Activated naive CD8-positive, alpha-beta T cell treated with anti-CD3 and anti-CD28 coated beads, Interleukin-2, amount 10 ng/mL, durations not matched to agents 7 days and 5 days (primary cell): Measurements from ENCODE around the gene LHFPL2. TPM values are rescaled to one million over a fixed set of nuclear protein-coding genes. Genes with fewer than 3 reads are reported as not detected.

ENCODE experiments used
- ATAC-seq: fragments of 150-1000 bp; cut with Tn5 transposase; one replicate; pipeline ENCODE4 v1.10.0; 2021; ENCODE audit warnings: low read depth, moderate library complexity
- POLR2A ChIA-PET: fragments of 350-600 bp; sonication (Branson Sonifier 250); formaldehyde crosslinking; loops from one replicate; lab custom pipeline; 2021; ENCODE audit warnings: antibody characterized with exemption; lab: Charles Lee
- DNase-seq: peaks from one replicate; pipeline ENCODE4 v3.0.0; 2021
- H3K27ac Mint-ChIP-seq: one replicate; pipeline ENCODE4 v1.8.0; 2022; ENCODE audit warnings: mild to moderate bottlenecking, mixed read lengths
- H3K27me3 Mint-ChIP-seq: one replicate; pipeline ENCODE4 v1.8.0; 2022; ENCODE audit warnings: mild to moderate bottlenecking, moderate library complexity, mixed read lengths
- H3K36me3 Mint-ChIP-seq: one replicate; pipeline ENCODE4 v1.8.0; 2021; ENCODE audit warnings: mild to moderate bottlenecking, mixed read lengths
- H3K4me1 Mint-ChIP-seq: one replicate; pipeline ENCODE4 v1.8.0; 2021; ENCODE audit warnings: mixed read lengths
- H3K4me3 Mint-ChIP-seq: one replicate; pipeline ENCODE4 v1.8.0; 2022; ENCODE audit warnings: mild to moderate bottlenecking, moderate library complexity, mixed read lengths
- H3K9me3 Mint-ChIP-seq: one replicate; pipeline ENCODE4 v1.8.0; 2021; ENCODE audit warnings: mixed read lengths
- total RNA-seq, 2 experiments: library from RNA; stranded (reverse); gene quantifications; one replicate each; pipeline ENCODE4 v1.2.3, GENCODE V29; 2021

The LHFPL2 gene
- total RNA-seq, 2 experiments from 2014 or later, result 2.4 to 2.8 TPM

- Mint-ChIP-seq H3K4me3 (no peak overlapping the region), H3K9me3 (no peaks in the 10 kb centered on the region), H3K27ac (no peak overlapping the region), H3K4me1 (peaks cover 9% of the 10 kb centered on the region), H3K27me3 (peaks cover 46% of the 10 kb centered on the region), H3K36me3 (no peaks in the 10 kb centered on the region)
- POLR2A ChIA-PET, result no interaction called here
- DNase-seq (no peak), ATAC-seq (no peak)
These were observed 3.8 kb downstream of the LHFPL2 start for GRCh38 chr5:78644741-78645300.

DNA sequence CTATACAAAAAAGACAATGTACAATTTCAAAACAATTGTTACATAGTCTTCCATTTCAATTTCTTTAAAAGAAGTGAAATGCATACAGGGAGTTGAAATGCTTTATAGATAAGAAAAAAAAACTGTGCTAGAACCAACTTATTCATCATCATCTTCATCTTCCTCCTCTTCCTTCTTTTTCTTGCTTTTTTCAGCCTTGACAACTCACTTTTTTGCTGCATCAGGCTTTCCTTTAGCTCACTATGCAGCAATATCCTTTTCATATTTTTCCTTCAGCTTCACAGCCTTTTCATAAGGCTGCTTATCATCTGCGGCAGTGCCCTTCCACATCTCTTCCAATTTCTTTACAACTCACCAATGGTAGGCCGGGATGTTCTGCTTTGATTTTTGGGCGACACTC is 4.4 kb downstream of the LHFPL2 start:
- Mint-ChIP-seq H3K4me1 (peaks cover 9% of the 10 kb centered on the region), H3K27ac (no peak overlapping the region), H3K9me3 (no peaks in the 10 kb centered on the region), H3K4me3 (no peak overlapping the region), H3K27me3 (peaks cover 45% of the 10 kb centered on the region), H3K36me3 (no peaks in the 10 kb centered on the region)
- ATAC-seq, result no peak
- no peak for DNase-seq
- POLR2A ChIA-PET, result no interaction called here

GRCh38 chr5:78642701-78643100 is 5.9 kb downstream of the LHFPL2 start:
- H3K9me3 Mint-ChIP-seq, result no peaks in the 10 kb centered on the region
- DNase-seq (no peak), ATAC-seq (no peak)
- peaks cover 9% of the 10 kb centered on the region for H3K4me1 Mint-ChIP-seq
- H3K36me3 Mint-ChIP-seq, result no peaks in the 10 kb centered on the region
- no peak overlapping the region for H3K4me3 Mint-ChIP-seq
- H3K27ac Mint-ChIP-seq, result no peak overlapping the region
- POLR2A ChIA-PET, result no interaction called here
- peaks cover 42% of the 10 kb centered on the region for H3K27me3 Mint-ChIP-seq

- POLR2A ChIA-PET, result no interaction called here
- H3K9me3 Mint-ChIP-seq, result no peaks in the 10 kb centered on the region
- peaks cover 26% of the 10 kb centered on the region for H3K27me3 Mint-ChIP-seq
- no peak overlapping the region for H3K27ac Mint-ChIP-seq
- H3K4me1 Mint-ChIP-seq, result no peaks in the 10 kb centered on the region
- ATAC-seq (no peak), DNase-seq (no peak)
- H3K4me3 Mint-ChIP-seq, result no peak overlapping the region
- no peaks in the 10 kb centered on the region for H3K36me3 Mint-ChIP-seq
These were observed 7.7 kb downstream of the LHFPL2 start for GRCh38 chr5:78640662-78641474.

DNA sequence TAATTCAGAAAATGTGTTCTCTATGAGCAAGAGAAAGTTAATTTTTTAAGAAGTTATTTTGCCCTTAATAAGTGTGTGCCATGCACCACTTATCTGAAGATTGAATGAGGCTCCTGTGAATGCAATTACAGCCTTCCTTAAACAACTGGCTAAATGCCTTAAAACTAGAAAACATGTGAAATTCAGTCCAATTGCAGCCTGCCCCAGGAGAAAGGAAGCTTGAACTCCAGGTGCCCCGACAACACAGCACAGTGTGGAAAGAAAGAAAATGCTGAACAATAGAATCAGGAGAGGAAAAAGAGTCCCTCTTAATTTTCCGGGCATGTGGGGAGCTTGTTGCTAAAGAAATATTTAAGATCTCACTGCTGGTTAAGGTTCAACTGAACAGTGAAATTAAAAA is 8.8 kb downstream of the LHFPL2 start:
- ATAC-seq, result no peak
- Mint-ChIP-seq H3K9me3 (no peaks in the 10 kb centered on the region), H3K4me1 (no peaks in the 10 kb centered on the region), H3K4me3 (no peak overlapping the region), H3K27ac (no peak overlapping the region), H3K36me3 (no peaks in the 10 kb centered on the region), H3K27me3 (peaks cover 17% of the 10 kb centered on the region)
- POLR2A ChIA-PET, result no interaction called here
- no peak for DNase-seq

- H3K4me1 Mint-ChIP-seq, result no peaks in the 10 kb centered on the region
- H3K27ac Mint-ChIP-seq, result no peak overlapping the region
- H3K9me3 Mint-ChIP-seq, result no peaks in the 10 kb centered on the region
- no peak for DNase-seq
- H3K4me3 Mint-ChIP-seq, result no peak overlapping the region
- H3K27me3 Mint-ChIP-seq, result peaks cover 13% of the 10 kb centered on the region
- no peak for ATAC-seq
- POLR2A ChIA-PET, result no interaction called here
- H3K36me3 Mint-ChIP-seq, result no peaks in the 10 kb centered on the region
These were observed 9.5 kb downstream of the LHFPL2 start for GRCh38 chr5:78638973-78639669.

DNA sequence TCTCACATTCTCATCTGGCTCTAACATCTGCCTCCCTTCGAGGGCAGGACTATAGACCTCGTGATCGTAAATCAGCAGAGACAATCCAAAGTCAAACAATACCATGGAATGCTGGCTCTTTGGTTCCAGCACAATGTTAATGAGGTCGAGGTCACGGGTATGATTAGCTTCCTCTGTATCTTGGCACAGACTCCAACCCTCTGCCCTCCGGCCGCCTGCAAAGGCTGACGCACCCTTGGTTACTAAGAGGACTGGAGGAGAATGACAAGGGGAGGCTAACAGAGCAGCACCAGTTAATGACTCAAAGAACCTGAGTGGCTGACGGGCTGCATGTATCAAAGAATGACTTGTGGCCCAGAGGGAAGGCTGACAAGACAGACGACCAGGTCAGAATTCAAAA is 10.1 kb downstream of the LHFPL2 start:
- DNase-seq (no peak), ATAC-seq (no peak)
- Mint-ChIP-seq H3K9me3 (no peaks in the 10 kb centered on the region), H3K27me3 (peaks cover 13% of the 10 kb centered on the region), H3K4me1 (no peaks in the 10 kb centered on the region), H3K27ac (no peak overlapping the region), H3K4me3 (no peak overlapping the region), H3K36me3 (no peaks in the 10 kb centered on the region)
- POLR2A ChIA-PET, result no interaction called here

DNA sequence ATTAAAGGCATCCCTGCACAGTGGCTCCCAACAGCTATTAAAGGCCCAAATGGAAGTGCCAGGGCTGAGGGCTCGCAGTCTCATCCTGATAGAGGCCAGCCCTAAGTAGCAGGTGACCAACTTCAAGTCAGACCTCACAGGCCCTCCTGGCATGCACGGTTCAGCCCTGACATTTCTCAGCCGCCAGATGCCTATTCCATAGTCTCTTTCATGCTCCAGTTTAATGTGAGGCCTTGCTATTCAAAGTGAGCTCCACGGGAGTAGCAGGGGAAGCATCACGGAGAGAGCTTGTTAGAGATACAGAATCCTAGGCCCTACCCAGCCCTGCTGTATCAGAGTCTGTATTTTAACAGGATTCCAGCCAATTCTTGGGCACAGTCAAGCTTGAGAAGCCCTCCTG is 11.1 kb downstream of the LHFPL2 start:
- DNase-seq (no peak), ATAC-seq (no peak)
- POLR2A ChIA-PET, result no interaction called here
- H3K27ac Mint-ChIP-seq, result no peak overlapping the region
- no peak overlapping the region for H3K4me3 Mint-ChIP-seq
- H3K4me1 Mint-ChIP-seq, result no peaks in the 10 kb centered on the region
- H3K36me3 Mint-ChIP-seq, result no peaks in the 10 kb centered on the region
- H3K9me3 Mint-ChIP-seq, result no peaks in the 10 kb centered on the region
- peaks cover 10% of the 10 kb centered on the region for H3K27me3 Mint-ChIP-seq

- POLR2A ChIA-PET, result no interaction called here
- H3K27me3 Mint-ChIP-seq, result peaks cover 15% of the 10 kb centered on the region
- H3K36me3 Mint-ChIP-seq, result no peaks in the 10 kb centered on the region
- DNase-seq (no peak), ATAC-seq (no peak)
- no peaks in the 10 kb centered on the region for H3K4me1 Mint-ChIP-seq
- H3K27ac Mint-ChIP-seq, result no peak overlapping the region
- peaks cover 1% of the 10 kb centered on the region for H3K9me3 Mint-ChIP-seq
- H3K4me3 Mint-ChIP-seq, result no peak overlapping the region
These were observed 11.9 kb downstream of the LHFPL2 start for GRCh38 chr5:78636682-78637081.

DNA sequence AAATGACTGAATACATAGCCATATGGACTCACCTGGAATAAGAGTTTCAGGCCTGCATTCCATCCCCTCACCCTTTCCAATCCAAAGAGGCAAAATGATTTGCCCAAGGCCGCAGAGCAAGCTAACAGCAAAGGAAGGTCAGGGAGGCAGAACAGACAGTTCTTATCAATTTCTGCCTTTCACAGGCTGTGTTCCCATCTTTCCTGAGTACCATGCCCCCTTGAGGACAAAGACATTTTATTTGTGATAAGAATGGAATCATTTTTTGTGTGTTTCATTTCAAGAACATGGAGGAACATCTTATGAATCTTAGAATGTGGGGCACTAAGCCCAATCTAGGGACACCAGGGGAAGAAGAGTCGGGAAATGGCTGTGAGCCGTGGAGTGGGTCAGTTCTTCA is 13.9 kb downstream of the LHFPL2 start:
- H3K27ac Mint-ChIP-seq, result no peak overlapping the region
- H3K9me3 Mint-ChIP-seq, result peaks cover 1% of the 10 kb centered on the region
- no peaks in the 10 kb centered on the region for H3K36me3 Mint-ChIP-seq
- DNase-seq (no peak), ATAC-seq (no peak)
- POLR2A ChIA-PET, result no interaction called here
- H3K4me1 Mint-ChIP-seq, result no peaks in the 10 kb centered on the region
- H3K27me3 Mint-ChIP-seq, result peaks cover 9% of the 10 kb centered on the region
- H3K4me3 Mint-ChIP-seq, result no peak overlapping the region

- Mint-ChIP-seq H3K4me1 (no peaks in the 10 kb centered on the region), H3K4me3 (no peak overlapping the region), H3K27me3 (peaks cover 9% of the 10 kb centered on the region), H3K27ac (no peak overlapping the region), H3K36me3 (no peaks in the 10 kb centered on the region), H3K9me3 (peaks cover 1% of the 10 kb centered on the region)
- POLR2A ChIA-PET, result no interaction called here
- DNase-seq (no peak), ATAC-seq (no peak)
These were observed 14.3 kb downstream of the LHFPL2 start for GRCh38 chr5:78634229-78634628.

GRCh38 chr5:78633700-78634099 is 14.9 kb downstream of the LHFPL2 start:
- POLR2A ChIA-PET, result no interaction called here
- H3K27me3 Mint-ChIP-seq, result peaks cover 9% of the 10 kb centered on the region
- H3K27ac Mint-ChIP-seq, result no peak overlapping the region
- DNase-seq, result no peak
- H3K9me3 Mint-ChIP-seq, result peaks cover 1% of the 10 kb centered on the region
- H3K36me3 Mint-ChIP-seq, result no peaks in the 10 kb centered on the region
- H3K4me3 Mint-ChIP-seq, result no peak overlapping the region
- no peak for ATAC-seq
- no peaks in the 10 kb centered on the region for H3K4me1 Mint-ChIP-seq

- Mint-ChIP-seq H3K4me1 (no peaks in the 10 kb centered on the region), H3K36me3 (no peaks in the 10 kb centered on the region), H3K27me3 (peaks cover 9% of the 10 kb centered on the region), H3K4me3 (no peak overlapping the region), H3K9me3 (peaks cover 1% of the 10 kb centered on the region), H3K27ac (no peak overlapping the region)
- no peak for ATAC-seq
- POLR2A ChIA-PET, result no interaction called here
- DNase-seq, result no peak
These were observed 16.1 kb downstream of the LHFPL2 start for GRCh38 chr5:78632467-78632866.

GRCh38 chr5:78631931-78632330 is 16.6 kb downstream of the LHFPL2 start:
- Mint-ChIP-seq H3K4me1 (no peaks in the 10 kb centered on the region), H3K27ac (no peak overlapping the region), H3K27me3 (peaks cover 9% of the 10 kb centered on the region), H3K36me3 (no peaks in the 10 kb centered on the region), H3K4me3 (no peak overlapping the region), H3K9me3 (peaks cover 1% of the 10 kb centered on the region)
- no peak for DNase-seq
- POLR2A ChIA-PET, result no interaction called here
- ATAC-seq, result no peak
